EH (cell line): ENCODE results near the gene MAML2.

Source experiments
- DNase-seq: peaks from one replicate; pipeline ENCODE4 v3.0.0-alpha.2; 2015; ENCODE audit warnings: low read depth

Gene MAML2

GRCh38 chr11:96342961-96343711, at the start of gene MAML2:
Gene MAML2 (minus strand): TSS chr11:96343195. CDS start chr11:96341895, 1,300 bp downstream.
- DNase-seq = peak; percentile 94

GRCh38 chr11:96391698-96392307, 48.8 kb upstream of the MAML2 start:
- peak; percentile 11 for DNase-seq

DNA sequence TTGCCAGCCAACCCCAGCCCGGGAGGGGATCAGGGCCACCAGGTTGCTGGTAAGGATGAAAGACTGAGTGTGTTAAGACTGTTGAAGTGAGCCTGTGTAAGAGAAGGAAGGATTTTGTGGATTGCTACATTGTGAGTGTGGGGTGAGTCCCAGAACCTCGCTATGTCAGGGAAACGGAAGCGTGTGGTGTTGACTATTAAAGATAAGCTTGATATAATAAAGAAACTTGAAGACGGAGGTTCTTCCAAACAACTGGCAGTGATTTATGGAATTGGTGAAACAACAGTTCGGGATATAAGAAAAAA, 47.4 kb upstream of the MAML2 start:
- DNase-seq = peak; percentile 35

GRCh38 chr11:96389720-96390487, 46.9 kb upstream of the MAML2 start, which contains the start of the genes CCDC82 and JRKL:
Gene CCDC82 (minus strand): TSS chr11:96389912. CDS start chr11:96384747, 5,165 bp downstream.
Gene JRKL (plus strand): TSS chr11:96390013. CDS start chr11:96390650, 637 bp downstream.
- DNase-seq = peak; percentile 96

- DNase-seq = peak; percentile 64
These were observed 46.1 kb upstream of the MAML2 start for GRCh38 chr11:96388891-96389719.

- no peak for DNase-seq
These were observed 42.2 kb upstream of the MAML2 start for GRCh38 chr11:96385187-96385586.

- no peak for DNase-seq
These were observed 41.2 kb upstream of the MAML2 start for GRCh38 chr11:96384156-96384555.

DNA sequence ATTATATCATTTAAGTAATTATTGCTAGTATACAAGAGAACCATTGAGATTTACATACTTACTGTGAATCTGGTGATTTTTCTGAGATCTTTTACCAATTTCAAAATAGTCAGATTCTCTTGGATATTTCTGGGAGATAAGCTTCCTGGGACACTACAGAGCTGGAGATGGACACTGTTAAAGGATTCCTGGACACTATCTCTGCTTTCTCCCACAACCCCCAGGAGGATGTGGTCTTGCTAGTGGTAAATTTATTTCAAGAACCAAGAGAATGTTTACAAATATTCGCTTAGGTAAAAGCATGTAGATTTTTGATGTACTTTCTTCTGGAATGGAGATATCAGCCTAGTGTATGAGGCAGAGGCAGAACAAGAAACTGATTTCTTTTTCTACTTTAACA, 33.8 kb upstream of the MAML2 start:
- DNase-seq = no peak

GRCh38 chr11:96373826-96374225, 30.8 kb upstream of the MAML2 start:
- DNase-seq = no peak

DNA sequence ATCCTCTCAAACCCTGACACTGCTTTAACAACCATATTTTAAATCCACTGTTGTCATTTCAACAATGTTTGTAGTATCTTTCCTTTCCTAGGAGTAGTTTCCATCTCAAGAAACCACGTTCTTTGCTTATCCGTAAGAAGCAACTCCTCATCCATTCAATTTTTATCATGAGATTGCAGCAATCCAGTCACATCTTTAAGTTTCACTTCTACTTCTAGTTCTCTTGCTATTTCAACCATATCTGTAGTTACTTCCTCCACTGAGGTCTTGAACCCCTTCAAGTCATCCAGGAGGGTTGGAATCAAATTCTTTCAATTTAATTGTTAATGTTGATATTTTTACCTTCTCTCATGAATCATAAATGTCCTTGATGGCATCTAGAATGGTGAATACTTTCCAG, 24.3 kb upstream of the MAML2 start:
- DNase-seq = no peak

DNA sequence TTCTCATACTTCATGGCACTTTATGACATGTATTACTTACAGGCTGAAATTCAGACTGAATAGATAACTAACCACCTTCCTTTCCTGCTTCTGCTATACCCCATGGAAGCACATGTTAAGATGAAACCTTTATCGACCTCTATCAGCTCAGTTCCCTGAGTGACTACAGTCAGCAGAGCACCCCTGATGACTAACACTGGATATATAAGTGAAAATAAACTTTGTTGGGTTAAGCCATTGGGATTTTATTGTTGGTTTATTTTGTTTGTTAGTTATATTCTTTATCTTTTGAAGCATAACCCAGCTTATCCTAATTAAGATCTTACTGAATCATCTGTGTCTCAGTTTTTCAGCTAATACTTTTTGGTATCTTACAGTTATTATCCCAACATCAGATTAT, 23.0 kb upstream of the MAML2 start:
- peak; percentile 25 for DNase-seq

GRCh38 chr11:96365493-96365892, 22.5 kb upstream of the MAML2 start:
- DNase-seq = no peak

DNA sequence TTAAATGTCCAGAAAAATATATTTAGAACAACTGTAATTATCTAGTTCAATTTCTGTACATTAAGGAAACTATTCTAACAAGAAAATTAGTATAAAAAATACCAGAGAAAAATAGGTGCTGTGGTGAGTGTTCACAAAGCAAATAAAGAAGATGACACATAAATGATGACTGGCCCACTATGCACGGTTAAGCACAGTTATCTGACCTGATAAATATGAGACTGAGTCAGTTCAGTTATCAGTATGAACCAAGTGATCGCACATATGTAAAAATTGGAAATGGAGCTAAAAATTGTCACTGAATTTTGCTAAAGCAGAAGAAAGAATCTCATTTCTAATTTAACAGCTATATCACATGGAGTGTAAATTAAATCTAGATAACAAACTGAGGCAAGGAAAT, 18.8 kb upstream of the MAML2 start:
- no peak for DNase-seq

GRCh38 chr11:96358321-96358720, 15.3 kb upstream of the MAML2 start:
- DNase-seq = no peak

DNA sequence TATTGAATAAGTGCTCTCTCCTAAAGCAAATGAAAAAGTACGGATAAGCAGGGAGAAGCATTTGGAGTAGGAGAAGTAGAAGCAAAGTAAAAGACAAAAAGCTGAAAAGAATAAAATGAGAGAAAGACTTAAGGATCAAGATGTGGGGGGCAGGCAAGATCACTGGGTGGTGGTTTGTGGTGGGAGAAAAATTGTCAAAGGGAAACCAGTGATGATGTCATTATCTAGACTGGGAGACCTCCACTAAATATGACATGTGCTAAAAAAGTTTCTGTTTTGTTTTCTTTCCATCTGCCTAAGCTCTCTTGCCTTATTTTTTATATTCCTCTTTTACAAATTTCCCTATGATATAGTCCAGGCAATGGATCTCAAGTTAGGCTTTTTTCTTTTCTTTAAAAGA, 14.8 kb upstream of the MAML2 start:
- DNase-seq = no peak

GRCh38 chr11:96356848-96357247, 13.9 kb upstream of the MAML2 start:
- no peak for DNase-seq

- DNase-seq = no peak
These were observed 708 bp downstream of the MAML2 start for GRCh38 chr11:96342014-96342960.

- DNase-seq = peak; percentile 58
These were observed 1.6 kb downstream of the MAML2 start for GRCh38 chr11:96341211-96342013.

DNA sequence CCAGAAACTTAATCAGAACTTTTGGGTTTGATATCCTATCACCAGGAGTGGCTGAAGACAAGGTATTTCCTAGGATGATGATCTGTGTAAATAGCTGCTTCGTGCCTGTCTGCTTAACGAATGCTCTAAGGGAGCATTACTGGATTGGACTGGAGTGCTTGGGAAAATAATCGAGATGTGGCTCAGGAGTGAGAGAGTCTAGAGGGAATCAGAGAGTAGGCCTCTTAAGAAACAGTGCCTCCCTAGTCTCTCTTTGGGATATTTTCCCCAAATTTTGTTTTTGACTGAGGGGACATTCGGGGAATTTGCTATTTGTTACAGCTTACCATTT, 2.5 kb downstream of the MAML2 start:
- peak; percentile 45 for DNase-seq
